ENCODE measurements around the gene RNF39. TPM values are rescaled to one million over a fixed set of nuclear protein-coding genes. Genes with fewer than 3 reads are reported as not detected.

RNF39 gene
- total RNA-seq, 1 experiment from 2014 or later: 7.3 TPM

- Histone ChIP-seq H3K4me3 (no peak overlapping the region), H3K27me3 (ENCODE audit: insufficient read depth, low read depth) (no peaks in the 10 kb centered on the region), H3K79me2 (ENCODE audit: low read depth) (no peaks in the 10 kb centered on the region), H3K4me1 (replicated peaks; ENCODE audit: insufficient read depth) (no peaks in the 10 kb centered on the region), H3K9me3 (ENCODE audit: insufficient read depth, low read depth) (no peaks in the 10 kb centered on the region), H3K36me3 (ENCODE audit: low read depth) (no peaks in the 10 kb centered on the region), H3K4me2 (no peak overlapping the region), H3F3A (ENCODE audit: insufficient read depth, low read depth) (peaks cover 3% of the 10 kb centered on the region; the same call in 1 of the 2 replicates), H2AFZ (no peak overlapping the region), H4K20me1 (ENCODE audit: insufficient read depth) (no peaks in the 10 kb centered on the region), H3K27ac (no peak overlapping the region), H3K9me2 (ENCODE audit: insufficient read depth) (no peaks in the 10 kb centered on the region)
- DNase-seq: no peak
- TF ChIP-seq EZH2 (IDR thresholded peaks at IDR 0.05; ENCODE audit: low read depth): no peak
- TF ChIP-seq, protein P1, sequence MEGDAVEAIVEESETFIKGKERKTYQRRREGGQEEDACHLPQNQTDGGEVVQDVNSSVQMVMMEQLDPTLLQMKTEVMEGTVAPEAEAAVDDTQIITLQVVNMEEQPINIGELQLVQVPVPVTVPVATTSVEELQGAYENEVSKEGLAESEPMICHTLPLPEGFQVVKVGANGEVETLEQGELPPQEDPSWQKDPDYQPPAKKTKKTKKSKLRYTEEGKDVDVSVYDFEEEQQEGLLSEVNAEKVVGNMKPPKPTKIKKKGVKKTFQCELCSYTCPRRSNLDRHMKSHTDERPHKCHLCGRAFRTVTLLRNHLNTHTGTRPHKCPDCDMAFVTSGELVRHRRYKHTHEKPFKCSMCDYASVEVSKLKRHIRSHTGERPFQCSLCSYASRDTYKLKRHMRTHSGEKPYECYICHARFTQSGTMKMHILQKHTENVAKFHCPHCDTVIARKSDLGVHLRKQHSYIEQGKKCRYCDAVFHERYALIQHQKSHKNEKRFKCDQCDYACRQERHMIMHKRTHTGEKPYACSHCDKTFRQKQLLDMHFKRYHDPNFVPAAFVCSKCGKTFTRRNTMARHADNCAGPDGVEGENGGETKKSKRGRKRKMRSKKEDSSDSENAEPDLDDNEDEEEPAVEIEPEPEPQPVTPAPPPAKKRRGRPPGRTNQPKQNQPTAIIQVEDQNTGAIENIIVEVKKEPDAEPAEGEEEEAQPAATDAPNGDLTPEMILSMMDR (conservative IDR thresholded peaks at IDR 0.05): no peak
- BruUV-seq (replicated peaks): no TSS peak
- POLR2A ChIA-PET (ENCODE audit: unreplicated experiment): no interaction called here
- CTCF ChIA-PET: no interaction called here
- intact Hi-C loops (cut with micrococcal nuclease; ENCODE audit: unreplicated experiment): no loop called here
Observed at GRCh38 chr6:30042914-30043313, 32.7 kb downstream of the RNF39 start.

DNA sequence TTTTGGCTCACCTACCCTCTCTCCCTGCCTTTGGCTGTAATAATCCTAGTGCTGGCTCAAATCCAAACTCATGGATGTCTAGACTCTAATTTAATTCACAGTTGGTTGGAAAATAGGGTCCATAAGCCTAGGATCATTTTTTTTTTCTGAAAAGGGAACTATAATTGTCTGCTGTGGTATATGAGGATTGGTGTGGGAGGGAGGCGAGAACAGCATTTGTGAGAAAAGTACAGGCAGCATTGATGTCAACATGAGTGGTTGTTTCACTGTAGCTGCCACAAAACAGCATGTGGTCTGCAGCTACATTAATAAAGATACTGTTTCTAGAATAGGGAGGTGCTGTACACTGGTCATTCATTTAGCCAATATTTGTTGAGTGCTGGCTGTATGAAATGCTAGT, 33.1 kb downstream of the RNF39 start:
- H3K4me3 ChIP-seq: no peak overlapping the region
- H4K20me1 ChIP-seq (ENCODE audit: insufficient read depth): no peaks in the 10 kb centered on the region
- no peaks in the 10 kb centered on the region for H3K4me1 ChIP-seq (replicated peaks; ENCODE audit: insufficient read depth)
- no peak overlapping the region for H2AFZ ChIP-seq
- H3K9me3 ChIP-seq (ENCODE audit: insufficient read depth, low read depth): no peaks in the 10 kb centered on the region
- no peaks in the 10 kb centered on the region for H3K27me3 ChIP-seq (ENCODE audit: insufficient read depth, low read depth)
- BruUV-seq (replicated peaks): no TSS peak
- no peak overlapping the region for H3K4me2 ChIP-seq
- no peaks in the 10 kb centered on the region for H3K36me3 ChIP-seq (ENCODE audit: low read depth)
- H3K79me2 ChIP-seq (ENCODE audit: low read depth): no peaks in the 10 kb centered on the region
- no peak for TF ChIP-seq EZH2 (IDR thresholded peaks at IDR 0.05; ENCODE audit: low read depth)
- TF ChIP-seq, protein P1 (conservative IDR thresholded peaks at IDR 0.05): no peak
- no peak for DNase-seq
- no peak overlapping the region for H3K27ac ChIP-seq
- peaks cover 3% of the 10 kb centered on the region; the same call in 1 of the 2 replicates for H3F3A ChIP-seq (ENCODE audit: insufficient read depth, low read depth)
- no peaks in the 10 kb centered on the region for H3K9me2 ChIP-seq (ENCODE audit: insufficient read depth)
- intact Hi-C loops (cut with micrococcal nuclease; ENCODE audit: unreplicated experiment): no loop called here
- ChIA-PET POLR2A (ENCODE audit: unreplicated experiment) (no interaction called here), CTCF (no interaction called here)

- no peak for DNase-seq
- no peaks in the 10 kb centered on the region for H3K79me2 ChIP-seq (ENCODE audit: low read depth)
- H3K27ac ChIP-seq: no peak overlapping the region
- no peaks in the 10 kb centered on the region for H3K27me3 ChIP-seq (ENCODE audit: insufficient read depth, low read depth)
- BruUV-seq (replicated peaks): no TSS peak
- intact Hi-C loops (cut with micrococcal nuclease; ENCODE audit: unreplicated experiment): no loop called here
- no peaks in the 10 kb centered on the region for H3K9me3 ChIP-seq (ENCODE audit: insufficient read depth, low read depth)
- TF ChIP-seq EZH2 (IDR thresholded peaks at IDR 0.05; ENCODE audit: low read depth): no peak
- TF ChIP-seq, protein P1 (conservative IDR thresholded peaks at IDR 0.05): no peak
- H3K36me3 ChIP-seq (ENCODE audit: low read depth): no peaks in the 10 kb centered on the region
- H2AFZ ChIP-seq: no peak overlapping the region
- H3K4me3 ChIP-seq: no peak overlapping the region
- H3K9me2 ChIP-seq (ENCODE audit: insufficient read depth): no peaks in the 10 kb centered on the region
- CTCF ChIA-PET: no interaction called here
- H3K4me2 ChIP-seq: no peak overlapping the region
- no peaks in the 10 kb centered on the region for H3K4me1 ChIP-seq (replicated peaks; ENCODE audit: insufficient read depth)
- peaks cover 3% of the 10 kb centered on the region; the same call in 1 of the 2 replicates for H3F3A ChIP-seq (ENCODE audit: insufficient read depth, low read depth)
- POLR2A ChIA-PET (ENCODE audit: unreplicated experiment): no interaction called here
- peaks cover 2% of the 10 kb centered on the region; the same call in 1 of the 2 replicates for H4K20me1 ChIP-seq (ENCODE audit: insufficient read depth)
Observed at GRCh38 chr6:30041821-30042220, 33.7 kb downstream of the RNF39 start.
